ENCODE measurements around the gene SURF2.

Gene SURF2

DNA sequence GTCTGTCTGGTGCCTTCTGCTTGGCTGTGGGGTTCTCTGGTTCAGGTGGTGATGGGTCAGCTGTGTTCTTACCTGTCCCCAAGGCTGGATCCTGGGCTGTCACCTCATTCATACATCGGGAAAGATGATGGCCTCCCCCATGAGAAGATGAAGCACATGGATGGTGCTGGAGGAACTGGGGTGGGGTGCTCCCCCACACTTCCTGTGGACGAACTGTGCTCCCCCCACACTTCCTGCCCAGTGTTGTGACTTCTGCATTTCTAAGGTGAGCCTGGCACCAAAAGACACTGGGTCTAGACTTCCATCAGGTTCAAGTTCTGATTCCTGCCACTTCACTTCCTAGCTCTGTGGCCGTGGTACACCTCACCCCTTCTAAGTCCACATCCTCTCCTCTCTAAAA, 16.1 kb upstream of the SURF2 start:
- Histone ChIP-seq H3K27me3 (ENCODE audit: control insufficient read depth, insufficient read depth, low read length) (no peaks in the 10 kb centered on the region), H3K4me2 (ENCODE audit: low read length) (no peak overlapping the region), H3K4me3 (ENCODE audit: low read length) (no peak overlapping the region), H3K4me1 (ENCODE audit: control insufficient read depth, insufficient read depth, low read length) (peaks cover 6% of the 10 kb centered on the region), H3K9ac (ENCODE audit: low read depth, low read length) (no peak overlapping the region), H3K36me3 (ENCODE audit: insufficient read depth, low read length) (peaks cover 56% of the 10 kb centered on the region), H3K9me3 (replicated peaks; ENCODE audit: low read length) (no peaks in the 10 kb centered on the region)

- Histone ChIP-seq H3K9me3 (replicated peaks; ENCODE audit: low read length) (no peaks in the 10 kb centered on the region), H3K4me1 (ENCODE audit: control insufficient read depth, insufficient read depth, low read length) (peaks cover 6% of the 10 kb centered on the region), H3K27me3 (ENCODE audit: control insufficient read depth, insufficient read depth, low read length) (no peaks in the 10 kb centered on the region), H3K9ac (ENCODE audit: low read depth, low read length) (no peak overlapping the region), H3K4me3 (ENCODE audit: low read length) (no peak overlapping the region), H3K4me2 (ENCODE audit: low read length) (no peak overlapping the region), H3K36me3 (ENCODE audit: insufficient read depth, low read length) (peaks cover 62% of the 10 kb centered on the region)
Measured at GRCh38 chr9:133340916-133341315, 15.4 kb upstream of the SURF2 start.

DNA sequence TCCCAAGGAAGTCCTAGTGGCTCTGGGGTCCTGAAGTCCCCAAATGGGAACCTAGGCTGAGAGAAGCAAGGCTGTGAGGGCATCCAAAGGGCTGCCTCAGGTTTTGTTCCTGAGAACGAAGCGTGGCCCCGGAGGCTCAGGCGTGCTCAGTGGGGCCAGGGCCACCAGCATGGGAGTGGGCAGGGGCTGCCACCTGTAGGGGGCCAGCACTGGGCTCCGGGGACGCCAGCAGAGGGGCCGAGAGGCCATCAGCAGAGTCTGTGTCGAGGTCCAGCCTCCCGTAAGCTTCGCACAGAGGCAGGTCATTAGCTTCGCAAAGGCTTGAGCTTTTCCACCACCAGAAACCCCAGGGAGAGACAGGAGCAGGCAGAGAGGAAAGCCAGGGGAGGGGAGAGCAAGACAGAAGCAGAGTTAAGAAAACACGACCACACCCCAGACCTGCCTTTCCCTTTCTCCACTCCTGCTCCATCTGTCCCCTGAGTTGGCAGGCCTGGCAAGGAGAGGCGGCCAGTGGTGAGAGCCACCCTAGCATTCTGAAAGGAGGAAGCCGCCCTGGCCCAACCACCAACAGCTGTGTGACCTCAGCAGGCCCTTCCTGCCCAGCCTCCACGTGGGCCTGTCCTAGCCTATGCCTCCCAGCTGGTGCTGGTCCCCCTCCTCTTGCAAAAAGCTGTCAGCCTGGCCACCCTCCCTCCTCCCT, 14.8 kb upstream of the SURF2 start:
- Histone ChIP-seq H3K9ac (ENCODE audit: low read depth, low read length) (no peak overlapping the region), H3K4me3 (ENCODE audit: low read length) (no peak overlapping the region), H3K9me3 (replicated peaks; ENCODE audit: low read length) (no peaks in the 10 kb centered on the region), H3K27me3 (ENCODE audit: control insufficient read depth, insufficient read depth, low read length) (no peaks in the 10 kb centered on the region), H3K36me3 (ENCODE audit: insufficient read depth, low read length) (peaks cover 68% of the 10 kb centered on the region), H3K4me1 (ENCODE audit: control insufficient read depth, insufficient read depth, low read length) (peaks cover 7% of the 10 kb centered on the region), H3K4me2 (ENCODE audit: low read length) (no peak overlapping the region)

- no peak overlapping the region for H3K4me2 ChIP-seq (ENCODE audit: low read length)
- no peaks in the 10 kb centered on the region for H3K9me3 ChIP-seq (replicated peaks; ENCODE audit: low read length)
- H3K36me3 ChIP-seq (ENCODE audit: insufficient read depth, low read length) = peaks cover 68% of the 10 kb centered on the region
- no peak overlapping the region for H3K9ac ChIP-seq (ENCODE audit: low read depth, low read length)
- H3K4me1 ChIP-seq (ENCODE audit: control insufficient read depth, insufficient read depth, low read length) = peaks cover 10% of the 10 kb centered on the region
- no peak overlapping the region for H3K4me3 ChIP-seq (ENCODE audit: low read length)
- no peaks in the 10 kb centered on the region for H3K27me3 ChIP-seq (ENCODE audit: control insufficient read depth, insufficient read depth, low read length)
Measured at GRCh38 chr9:133342069-133342406, 14.3 kb upstream of the SURF2 start.

- Histone ChIP-seq H3K9ac (ENCODE audit: low read depth, low read length) (no peak overlapping the region), H3K4me3 (ENCODE audit: low read length) (no peak overlapping the region), H3K4me2 (ENCODE audit: low read length) (no peak overlapping the region), H3K4me1 (ENCODE audit: control insufficient read depth, insufficient read depth, low read length) (peaks cover 10% of the 10 kb centered on the region), H3K27me3 (ENCODE audit: control insufficient read depth, insufficient read depth, low read length) (no peaks in the 10 kb centered on the region), H3K36me3 (ENCODE audit: insufficient read depth, low read length) (peaks cover 68% of the 10 kb centered on the region), H3K9me3 (replicated peaks; ENCODE audit: low read length) (no peaks in the 10 kb centered on the region)
Measured at GRCh38 chr9:133342570-133342969, 13.8 kb upstream of the SURF2 start.

- H3K4me2 ChIP-seq (ENCODE audit: low read length) = no peak overlapping the region
- H3K9me3 ChIP-seq (replicated peaks; ENCODE audit: low read length) = no peaks in the 10 kb centered on the region
- no peak overlapping the region for H3K9ac ChIP-seq (ENCODE audit: low read depth, low read length)
- H3K27me3 ChIP-seq (ENCODE audit: control insufficient read depth, insufficient read depth, low read length) = no peaks in the 10 kb centered on the region
- H3K36me3 ChIP-seq (ENCODE audit: insufficient read depth, low read length) = peaks cover 75% of the 10 kb centered on the region
- no peak overlapping the region for H3K4me3 ChIP-seq (ENCODE audit: low read length)
- H3K4me1 ChIP-seq (ENCODE audit: control insufficient read depth, insufficient read depth, low read length) = peaks cover 10% of the 10 kb centered on the region
Measured at GRCh38 chr9:133344071-133344470, 12.3 kb upstream of the SURF2 start.

- Histone ChIP-seq H3K4me1 (ENCODE audit: control insufficient read depth, insufficient read depth, low read length) (peaks cover 20% of the 10 kb centered on the region), H3K4me3 (ENCODE audit: low read length) (no peak overlapping the region), H3K9me3 (replicated peaks; ENCODE audit: low read length) (no peaks in the 10 kb centered on the region), H3K36me3 (ENCODE audit: insufficient read depth, low read length) (peaks cover 79% of the 10 kb centered on the region), H3K9ac (ENCODE audit: low read depth, low read length) (no peak overlapping the region), H3K4me2 (ENCODE audit: low read length) (no peak overlapping the region), H3K27me3 (ENCODE audit: control insufficient read depth, insufficient read depth, low read length) (no peaks in the 10 kb centered on the region)
Measured at GRCh38 chr9:133344979-133345378, 11.4 kb upstream of the SURF2 start.

- Histone ChIP-seq H3K4me1 (ENCODE audit: control insufficient read depth, insufficient read depth, low read length) (peaks cover 22% of the 10 kb centered on the region), H3K9me3 (replicated peaks; ENCODE audit: low read length) (no peaks in the 10 kb centered on the region), H3K36me3 (ENCODE audit: insufficient read depth, low read length) (peaks cover 79% of the 10 kb centered on the region), H3K9ac (ENCODE audit: low read depth, low read length) (no peak overlapping the region), H3K4me3 (ENCODE audit: low read length) (no peak overlapping the region), H3K27me3 (ENCODE audit: control insufficient read depth, insufficient read depth, low read length) (no peaks in the 10 kb centered on the region), H3K4me2 (ENCODE audit: low read length) (no peak overlapping the region)
Measured at GRCh38 chr9:133345596-133345995, 10.8 kb upstream of the SURF2 start.

GRCh38 chr9:133346021-133346785, 10.1 kb upstream of the SURF2 start:
- H3K36me3 ChIP-seq (ENCODE audit: insufficient read depth, low read length) = peaks cover 79% of the 10 kb centered on the region
- peak overlapping the region; percentile 98 for H3K4me2 ChIP-seq (ENCODE audit: low read length)
- peak overlapping the region; percentile 100 for H3K4me3 ChIP-seq (ENCODE audit: low read length)
- no peaks in the 10 kb centered on the region for H3K9me3 ChIP-seq (replicated peaks; ENCODE audit: low read length)
- peak overlapping the region; percentile 100 for H3K9ac ChIP-seq (ENCODE audit: low read depth, low read length)
- peaks cover 22% of the 10 kb centered on the region for H3K4me1 ChIP-seq (ENCODE audit: control insufficient read depth, insufficient read depth, low read length)
- H3K27me3 ChIP-seq (ENCODE audit: control insufficient read depth, insufficient read depth, low read length) = no peaks in the 10 kb centered on the region

- Histone ChIP-seq H3K4me1 (ENCODE audit: control insufficient read depth, insufficient read depth, low read length) (peaks cover 22% of the 10 kb centered on the region), H3K9me3 (replicated peaks; ENCODE audit: low read length) (no peaks in the 10 kb centered on the region), H3K4me3 (ENCODE audit: low read length) (peak overlapping the region; percentile 100), H3K4me2 (ENCODE audit: low read length) (peak overlapping the region; percentile 98), H3K9ac (ENCODE audit: low read depth, low read length) (peak overlapping the region; percentile 100), H3K36me3 (ENCODE audit: insufficient read depth, low read length) (peaks cover 80% of the 10 kb centered on the region), H3K27me3 (ENCODE audit: control insufficient read depth, insufficient read depth, low read length) (no peaks in the 10 kb centered on the region)
Measured at GRCh38 chr9:133347515-133347984, 8.8 kb upstream of the SURF2 start.

GRCh38 chr9:133347985-133348717, 8.2 kb upstream of the SURF2 start, which contains the start of the genes MED22 and RPL7A:
MED22 (minus strand) TSS chr9:133348131; CDS start chr9:133346662, 1,469 bp downstream.
RPL7A (plus strand) TSS chr9:133348218; CDS start chr9:133348244, 26 bp downstream.
- Histone ChIP-seq H3K27me3 (ENCODE audit: control insufficient read depth, insufficient read depth, low read length) (no peaks in the 10 kb centered on the region), H3K9me3 (replicated peaks; ENCODE audit: low read length) (no peaks in the 10 kb centered on the region), H3K36me3 (ENCODE audit: insufficient read depth, low read length) (peaks cover 83% of the 10 kb centered on the region), H3K4me3 (ENCODE audit: low read length) (peak within 1 kb of the TSS; percentile 100), H3K9ac (ENCODE audit: low read depth, low read length) (peak within 1 kb of the TSS; percentile 100), H3K4me2 (ENCODE audit: low read length) (peak within 1 kb of the TSS; percentile 99), H3K4me1 (ENCODE audit: control insufficient read depth, insufficient read depth, low read length) (peaks cover 22% of the 10 kb centered on the region)
